WTC11 (cell line): ENCODE measurements around the gene NRN1L.

ENCODE experiments used
- CBFB ChIP-seq: sonication (generic); formaldehyde crosslinking; IDR thresholded peaks from 2 replicates; pipeline ENCODE4 v1.8.1; 2022; ENCODE audit warnings: mild to moderate bottlenecking, low read depth, missing genetic modification reagents
- CREB1 ChIP-seq: sonication (generic); formaldehyde crosslinking; IDR thresholded peaks from 2 replicates; pipeline ENCODE4 v1.8.0; 2023; ENCODE audit warnings: mild to moderate bottlenecking, missing genetic modification reagents
- CTCF ChIP-seq: fragments of 200-600 bp; IDR thresholded peaks from 2 replicates; pipeline ENCODE4 v1.8.0; 2022; ENCODE audit warnings: antibody characterized with exemption
- E2F4 ChIP-seq: sonication (generic); formaldehyde crosslinking; IDR thresholded peaks from 2 replicates; pipeline ENCODE4 v1.8.1; 2022; ENCODE audit warnings: low read depth, mild to moderate bottlenecking, moderate library complexity, missing genetic modification reagents, borderline replicate concordance
- HMGXB4 ChIP-seq: sonication (generic); formaldehyde crosslinking; IDR thresholded peaks from 2 replicates; pipeline ENCODE4 v1.8.1; 2023; ENCODE audit warnings: mild to moderate bottlenecking, moderate library complexity, missing genetic modification reagents
- JUN ChIP-seq: sonication (generic); formaldehyde crosslinking; IDR thresholded peaks from 2 replicates; pipeline ENCODE4 v1.8.0; 2023; ENCODE audit warnings: mild to moderate bottlenecking, missing genetic modification reagents
- MLX ChIP-seq: sonication (generic); formaldehyde crosslinking; IDR thresholded peaks from 2 replicates; pipeline ENCODE4 v1.8.1; 2023; ENCODE audit warnings: mild to moderate bottlenecking, missing genetic modification reagents, moderate library complexity
- NFYB ChIP-seq: sonication (generic); formaldehyde crosslinking; conservative IDR thresholded peaks from 2 replicates; pipeline ENCODE4 v1.8.0; 2022; ENCODE audit warnings: low read depth, missing genetic modification reagents

- TF ChIP-seq E2F4 (CRISPR knock-in tag) (no peak), CTCF (no peak), NFYB (no peak), CBFB (no peak), CREB1 (CRISPR knock-in tag) (no peak), HMGXB4 (CRISPR knock-in tag) (no peak), JUN (CRISPR knock-in tag) (no peak), MLX (CRISPR knock-in tag) (no peak)
Measured at GRCh38 chr16:67927131-67927941, 42.7 kb downstream of the NRN1L start.
